Cardiac septum (tissue), 1 donor: Measurements from ENCODE around the gene AGBL4. TPM values are rescaled to one million over a fixed set of nuclear protein-coding genes. Genes with fewer than 3 reads are reported as not detected.

ENCODE experiments used
- DNase-seq: peaks from one replicate; pipeline ENCODE4 v3.0.0-alpha.2; 2020; ENCODE audit warnings: low spot score
- intact Hi-C: fragments of 100-400 bp; cut with DNase I; formaldehyde crosslinking; loops from one replicate; pipeline ENCODE4 v1.14.0; 2022
- total RNA-seq: library from RNA; stranded (reverse); fragmentation: NEBNext Ultra II Directional; extraction: Animal tissue kit (Norgen Biotek cat#: 25700); gene quantifications from one replicate; pipeline ENCODE4 v1.2.1, GENCODE V29; 2021
- donor health status: DM: no; HTN: no; CAD: no.

The AGBL4 gene
- total RNA-seq, 1 donor from 2014 or later: 0.32 TPM

DNA sequence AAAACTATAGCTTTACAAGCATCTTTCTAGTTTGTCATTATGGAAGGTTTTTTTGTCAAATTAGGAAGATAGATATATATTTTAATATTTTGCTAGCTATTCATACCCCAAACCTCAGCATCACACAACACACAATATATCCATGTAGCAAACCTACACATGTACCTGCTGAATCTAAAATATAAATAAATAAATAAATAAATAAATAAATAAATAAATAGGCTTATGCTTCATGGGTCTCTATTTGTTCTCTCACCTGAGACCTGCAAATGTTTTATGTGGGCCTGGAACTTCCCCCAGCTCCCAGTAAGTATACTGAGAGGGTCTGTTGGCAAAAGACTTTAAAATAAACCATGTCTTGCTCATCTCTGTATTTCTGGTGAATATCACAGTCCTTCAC lies 1099.7 kb downstream of the AGBL4 start:
- DNase-seq: no peak
- intact Hi-C loops: no loop called here

DNA sequence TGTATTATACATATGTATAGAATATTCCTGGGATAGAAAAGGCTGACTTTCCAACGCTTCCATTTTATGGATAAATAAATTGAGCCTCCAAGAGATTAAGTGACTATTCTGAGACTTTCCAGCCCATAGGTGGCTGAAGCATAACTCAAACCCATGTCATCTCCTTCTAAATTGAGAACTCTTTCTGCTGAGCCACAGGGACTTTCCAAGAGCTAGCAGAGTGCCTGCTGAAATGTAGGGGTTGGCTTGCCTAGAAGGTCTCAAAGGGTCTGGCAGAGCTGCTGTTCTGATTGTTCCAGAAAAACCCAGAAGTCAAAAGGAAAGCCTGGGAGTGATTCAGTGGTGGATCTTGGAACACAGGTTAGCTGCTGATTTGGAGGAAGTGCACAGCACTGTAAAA lies 1100.6 kb downstream of the AGBL4 start:
- intact Hi-C loops: no loop called here
- DNase-seq: no peak

DNA sequence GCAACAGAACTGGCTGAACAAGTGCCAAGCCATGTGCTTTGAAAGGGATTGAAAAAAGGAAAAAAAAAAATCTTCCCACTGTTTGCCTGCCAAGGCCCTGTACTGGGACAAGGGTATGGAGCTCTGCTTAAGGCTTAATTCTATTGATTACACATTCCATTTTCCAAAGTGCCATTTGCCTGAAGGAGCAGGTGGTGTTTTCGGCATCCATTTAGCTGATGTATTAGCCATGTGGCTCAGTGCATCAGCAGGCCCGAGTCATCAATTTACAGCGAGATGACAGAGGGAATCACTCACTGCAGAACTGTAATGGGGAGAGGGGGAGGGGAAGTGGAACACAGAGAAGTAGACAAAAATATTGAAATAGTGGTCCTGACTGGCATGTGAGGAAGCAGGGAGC lies 1102.9 kb downstream of the AGBL4 start:
- intact Hi-C loops: no loop called here

DNA sequence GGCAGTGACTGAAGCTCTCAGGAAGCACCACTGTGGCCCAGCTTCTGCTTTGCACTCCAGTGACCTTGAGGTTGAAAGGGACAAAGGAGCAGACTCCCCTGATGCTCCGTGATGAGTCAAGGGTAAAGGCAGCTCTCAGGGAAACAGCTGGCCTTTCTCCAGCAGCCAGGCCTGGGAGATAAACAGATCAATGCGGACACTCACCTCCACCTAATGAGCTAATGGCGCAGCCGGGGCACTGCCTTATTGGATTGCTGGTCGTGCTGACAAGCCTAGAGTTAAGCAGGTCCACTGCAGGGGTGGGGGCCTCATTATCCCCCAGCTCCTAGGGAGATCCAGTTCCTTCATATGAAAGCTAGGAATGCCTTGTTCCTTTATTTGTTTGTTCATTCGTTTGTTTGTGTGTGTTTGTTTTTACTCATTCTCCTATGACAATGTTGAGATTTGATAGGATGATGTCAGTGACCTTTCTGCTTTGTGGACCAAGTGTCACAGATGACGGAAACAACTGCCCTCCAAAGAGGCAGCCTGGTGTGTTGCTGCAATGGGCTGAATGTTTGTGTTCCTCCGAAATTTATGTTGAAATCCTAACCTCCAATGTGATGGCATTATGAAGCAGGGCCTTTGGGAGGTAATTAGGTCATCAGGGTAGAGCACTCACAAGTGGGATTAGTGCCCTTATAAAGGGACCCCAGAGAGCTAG lies 1105.7 kb downstream of the AGBL4 start:
- no peak for DNase-seq
- intact Hi-C loops: no loop called here

More for the DNA sequence above, 1102.9 kb downstream of the AGBL4 start:
- DNase-seq: no peak

DNA sequence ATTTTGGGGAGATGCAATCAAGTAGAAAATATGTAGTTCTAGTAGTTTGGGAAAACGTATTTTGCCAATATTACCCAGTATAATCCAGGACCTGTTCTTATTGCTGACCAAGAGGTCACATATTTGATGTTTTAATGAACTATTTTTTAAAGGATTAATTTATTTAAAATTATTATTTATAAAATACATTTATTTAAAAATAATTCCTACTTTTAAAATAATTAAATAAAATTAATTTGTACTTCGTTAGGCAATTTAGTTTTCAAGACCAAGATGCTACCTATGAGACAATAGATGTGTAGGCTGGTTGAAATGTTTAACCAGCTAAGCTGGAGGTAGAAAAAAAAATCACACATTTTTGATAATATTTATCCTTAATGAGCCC lies 1106.7 kb downstream of the AGBL4 start:
- DNase-seq: no peak
- intact Hi-C loops: no loop called here

GRCh38 chr1:48916130-48917069 lies 1107.4 kb downstream of the AGBL4 start:
- no peak for DNase-seq
- intact Hi-C loops: no loop called here

DNA sequence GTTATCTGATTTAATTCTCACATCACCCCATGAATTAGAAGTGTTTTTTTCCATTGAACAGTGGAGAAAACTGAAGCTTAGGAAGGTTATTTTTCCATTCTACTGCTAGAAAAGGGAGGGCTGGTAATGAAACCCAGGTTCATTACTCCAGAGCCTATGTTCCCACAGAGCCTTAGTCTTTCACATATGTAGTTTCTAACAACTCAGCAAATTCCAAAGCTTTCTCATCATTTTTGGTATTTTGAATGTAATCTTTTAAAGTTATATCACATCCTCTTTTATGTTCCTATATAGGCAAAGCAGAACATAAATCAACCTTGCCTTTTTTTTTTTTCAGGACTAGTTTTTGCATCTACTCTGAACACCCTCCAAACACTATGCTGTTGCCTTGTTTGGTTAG lies 1115.1 kb downstream of the AGBL4 start:
- intact Hi-C loops: no loop called here
- DNase-seq: no peak

DNA sequence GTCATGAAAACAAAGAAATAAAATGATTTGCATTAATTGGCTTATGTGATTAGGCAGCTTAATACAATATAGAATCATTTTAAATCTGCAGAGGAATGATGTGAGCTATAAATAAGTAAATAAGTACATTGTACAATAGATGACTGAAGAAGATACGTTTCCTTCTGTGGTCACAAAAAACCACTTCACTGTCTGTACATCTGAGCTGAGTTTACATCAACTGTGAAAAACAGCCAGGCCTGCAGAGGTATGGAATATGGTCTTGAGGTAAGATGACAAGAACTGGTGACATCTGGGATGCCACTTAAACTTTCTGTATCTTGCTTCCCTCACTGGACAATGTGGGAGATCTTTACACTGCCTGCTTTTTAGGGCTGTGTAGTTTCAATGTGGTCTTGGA lies 1117.0 kb downstream of the AGBL4 start:
- intact Hi-C loops: no loop called here
- DNase-seq: no peak

DNA sequence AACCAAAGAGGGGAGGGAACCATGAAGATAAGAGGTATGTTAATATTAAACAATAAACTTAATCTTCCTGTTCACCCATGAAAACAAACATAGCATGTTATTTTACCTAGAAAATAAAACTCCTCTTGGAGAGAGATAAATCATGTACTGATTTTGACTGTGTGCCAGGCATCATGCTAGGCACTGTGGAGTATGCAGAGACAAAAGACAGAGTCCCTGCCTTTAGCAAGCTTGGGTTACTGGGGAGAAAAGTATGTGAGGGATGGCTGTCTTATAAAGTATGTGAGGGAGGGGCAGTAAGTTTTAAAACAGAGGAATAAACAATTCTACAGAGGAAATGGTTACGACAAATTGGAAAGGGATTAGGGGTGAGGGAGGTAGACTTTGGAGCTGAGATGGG lies 1117.6 kb downstream of the AGBL4 start:
- intact Hi-C loops: no loop called here

DNA sequence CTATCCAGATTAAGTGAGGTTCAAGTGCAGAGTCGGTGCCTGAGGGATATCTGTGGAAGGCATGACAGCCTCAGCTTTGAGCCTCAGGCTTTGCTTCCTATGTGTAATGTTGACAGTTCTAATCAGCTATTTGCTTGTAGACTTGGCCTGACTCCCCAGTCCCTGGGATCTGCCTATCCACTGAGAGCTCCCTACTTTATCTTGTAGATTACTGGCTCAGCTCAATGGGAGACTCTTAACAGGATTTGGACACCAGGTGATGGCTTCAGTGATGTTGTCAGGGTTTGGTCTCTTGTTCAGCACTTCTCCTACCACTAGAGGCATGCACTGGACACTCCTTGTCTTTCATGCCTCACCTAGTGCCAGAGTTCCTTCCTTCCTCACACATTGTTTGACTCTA lies 1120.5 kb downstream of the AGBL4 start:
- no peak for DNase-seq
- intact Hi-C loops: no loop called here

More for the DNA sequence above, 1117.6 kb downstream of the AGBL4 start:
- no peak for DNase-seq

- intact Hi-C loops: no loop called here
- no peak for DNase-seq
Measured at GRCh38 chr1:48898894-48899293, 1124.9 kb downstream of the AGBL4 start.

GRCh38 chr1:48889615-48890014 lies 1134.1 kb downstream of the AGBL4 start:
- intact Hi-C loops: no loop called here
- DNase-seq: no peak

DNA sequence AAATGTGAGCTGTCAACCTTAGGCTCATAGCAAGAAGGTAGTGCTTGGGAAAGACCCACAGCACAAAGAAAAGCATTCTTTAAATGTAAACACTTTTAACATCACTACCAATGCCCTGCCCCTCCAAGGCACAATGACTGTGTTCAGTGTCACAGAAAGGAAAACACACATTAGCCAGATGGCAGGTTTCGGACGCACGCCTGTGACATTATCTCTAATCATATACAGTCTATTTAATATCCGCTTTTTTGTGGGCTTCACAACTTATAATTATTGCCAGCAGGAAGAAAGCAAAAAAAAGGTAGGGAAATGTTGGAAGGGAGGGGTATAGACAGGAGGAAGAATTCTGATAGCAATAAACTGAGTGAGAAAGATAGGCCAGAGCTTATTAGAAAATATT lies 1134.7 kb downstream of the AGBL4 start:
- intact Hi-C loops: no loop called here
- DNase-seq: no peak

DNA sequence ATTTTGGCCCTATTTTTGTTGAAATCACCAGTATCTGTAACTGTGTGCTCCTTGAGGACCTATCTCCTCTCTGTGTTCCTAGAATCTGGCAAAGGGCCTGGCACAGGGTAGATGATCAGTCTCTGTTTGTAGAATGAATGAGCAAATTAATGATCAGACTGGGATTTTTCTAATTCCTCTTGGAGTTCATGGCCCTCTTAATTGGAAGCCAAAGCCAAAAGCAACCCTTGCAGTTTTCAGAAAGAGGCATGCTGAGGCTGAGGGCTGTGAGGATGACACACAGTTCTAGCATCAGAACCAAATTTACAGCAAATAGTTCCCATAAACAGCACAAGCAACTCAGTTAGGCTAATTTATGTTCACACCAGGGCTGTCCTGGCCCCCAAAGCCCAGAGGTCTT lies 1136.0 kb downstream of the AGBL4 start:
- no peak for DNase-seq
- intact Hi-C loops: no loop called here

DNA sequence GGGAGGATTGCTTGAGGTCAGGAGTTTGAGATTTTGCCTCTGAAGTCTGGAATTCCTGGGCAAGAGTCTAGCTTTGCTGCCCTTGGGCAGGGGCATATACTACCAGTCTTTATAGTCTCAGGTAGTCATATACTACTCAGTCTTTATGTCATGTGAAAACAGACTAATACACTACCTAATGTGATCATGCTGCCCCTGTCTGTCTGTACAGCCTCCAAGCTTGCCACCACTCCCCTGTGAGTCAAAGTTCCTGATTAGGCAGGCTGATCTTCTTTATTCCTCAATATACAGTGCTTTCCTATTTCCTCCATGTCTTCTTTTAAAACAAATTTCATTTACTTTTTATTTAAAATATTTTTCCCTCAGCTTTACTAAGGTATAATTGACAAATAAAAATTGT lies 1141.7 kb downstream of the AGBL4 start:
- no peak for DNase-seq
- intact Hi-C loops: no loop called here

DNA sequence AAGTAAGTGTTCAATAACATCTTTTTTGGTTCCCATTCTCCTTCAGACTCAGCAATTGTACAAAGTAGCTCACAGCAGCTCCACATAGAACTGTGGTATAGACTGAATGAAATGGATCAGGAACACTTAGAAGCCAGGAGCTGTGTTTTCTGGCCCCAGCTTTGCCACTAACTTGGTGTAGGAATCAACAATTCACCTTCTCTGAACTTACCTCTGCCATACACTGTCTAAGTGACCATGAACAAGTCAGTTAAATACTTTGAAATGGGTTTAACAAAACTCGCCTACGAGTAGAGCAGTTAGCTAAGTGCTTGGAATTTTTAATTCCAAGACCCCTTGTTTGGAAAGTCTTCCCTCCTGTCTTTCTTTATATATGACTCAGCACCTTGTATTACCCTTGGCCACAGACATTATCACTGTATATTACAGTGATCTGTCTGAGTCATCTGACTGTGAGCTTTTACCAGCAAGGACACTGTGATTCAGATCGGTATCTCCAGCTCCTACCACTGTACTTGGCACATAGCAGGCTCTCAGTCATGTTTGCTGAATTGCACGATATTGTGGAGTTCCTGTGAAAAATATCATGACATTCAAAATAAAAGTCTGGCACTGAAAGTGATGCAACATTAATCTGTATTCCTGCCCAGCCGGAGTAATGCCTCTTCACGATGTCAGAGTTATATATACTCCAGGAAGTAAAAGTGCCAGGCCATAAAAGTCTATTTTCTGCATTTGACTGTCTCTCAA lies 1145.4 kb downstream of the AGBL4 start:
- DNase-seq: no peak
- intact Hi-C loops: no loop called here

DNA sequence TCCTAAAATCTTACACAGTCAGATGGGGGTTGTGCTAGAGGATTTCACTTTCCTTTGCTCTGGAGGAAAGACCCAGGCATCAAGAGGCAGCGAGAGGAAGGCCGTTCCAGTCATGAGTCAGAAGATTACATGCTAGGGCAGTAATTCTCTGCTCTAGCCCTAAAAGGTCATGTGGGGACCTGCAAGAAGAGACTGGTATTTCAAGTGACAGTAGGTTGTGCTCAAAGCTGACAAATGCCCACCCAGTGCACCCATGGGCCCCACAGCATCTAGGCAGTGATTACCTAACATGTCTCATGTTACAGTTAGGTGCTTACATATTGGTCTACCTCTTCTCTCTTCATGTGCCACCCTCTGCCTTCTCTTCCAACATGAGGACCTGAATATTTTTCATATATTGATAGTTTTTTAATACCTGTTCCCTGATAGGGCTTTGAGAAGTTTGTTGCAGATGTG lies 1147.4 kb downstream of the AGBL4 start:
- intact Hi-C loops: no loop called here
- no peak for DNase-seq

DNA sequence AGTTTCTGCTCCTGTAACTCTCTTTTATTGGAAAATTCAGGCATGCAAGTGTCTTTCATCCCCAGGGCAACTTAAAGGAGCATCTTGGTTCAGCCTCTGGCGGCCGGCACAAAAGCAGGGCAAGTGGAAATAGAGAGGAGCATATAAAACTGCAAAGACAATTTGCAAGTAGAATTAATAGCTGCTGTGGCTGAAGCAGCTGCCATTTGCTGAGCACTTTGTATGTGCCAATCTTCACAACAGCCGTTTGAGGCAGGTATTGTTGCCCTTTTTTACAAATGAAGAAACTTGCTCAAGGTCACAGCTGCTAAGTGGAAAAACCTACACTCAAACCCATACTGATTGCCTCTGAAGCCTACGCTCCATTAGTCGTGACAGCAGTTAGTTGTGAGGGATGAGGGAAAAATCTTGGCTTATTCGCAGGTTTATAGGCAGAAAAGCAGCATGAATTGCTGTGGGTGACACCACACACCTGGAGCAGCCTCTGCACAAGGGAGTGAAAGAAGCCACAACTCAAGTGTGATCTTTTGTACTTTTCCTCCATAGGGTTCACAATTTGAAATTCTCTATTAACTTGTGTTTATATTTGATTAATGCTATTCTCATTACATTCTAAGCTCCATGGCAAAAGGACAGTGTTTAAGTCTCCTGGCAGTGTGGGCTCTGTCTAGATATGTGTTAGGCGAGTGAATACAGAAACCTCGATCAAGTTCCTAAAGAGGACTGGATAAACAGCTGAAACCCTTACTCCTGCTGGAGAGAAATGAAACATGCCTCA lies 1148.0 kb downstream of the AGBL4 start:
- no peak for DNase-seq
- intact Hi-C loops: no loop called here

DNA sequence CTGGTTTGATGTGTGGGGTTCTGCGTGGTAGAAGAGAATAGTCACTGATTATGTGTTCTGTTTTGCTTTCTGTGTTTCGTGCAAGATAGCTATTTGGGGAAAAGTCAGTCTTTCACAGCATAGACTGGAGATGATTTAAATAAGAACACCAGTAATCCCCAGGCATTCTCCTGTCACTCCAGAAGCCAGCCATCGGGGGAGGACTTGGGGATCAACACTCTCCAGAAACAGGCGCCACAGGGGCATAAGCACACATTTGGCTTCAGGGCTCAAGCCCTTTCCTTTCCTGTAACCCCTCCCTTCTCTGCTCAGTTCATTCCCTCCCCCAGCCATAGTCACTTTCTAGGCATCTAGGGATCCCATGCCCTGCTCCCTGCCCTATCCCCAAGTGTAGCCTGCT lies 1149.8 kb downstream of the AGBL4 start:
- intact Hi-C loops: no loop called here
- DNase-seq: no peak

- intact Hi-C loops: no loop called here
- DNase-seq: no peak
Measured at GRCh38 chr1:48870596-48870995, 1153.2 kb downstream of the AGBL4 start.
